ENCODE results near the gene POLR2M.

The POLR2M gene

DNA sequence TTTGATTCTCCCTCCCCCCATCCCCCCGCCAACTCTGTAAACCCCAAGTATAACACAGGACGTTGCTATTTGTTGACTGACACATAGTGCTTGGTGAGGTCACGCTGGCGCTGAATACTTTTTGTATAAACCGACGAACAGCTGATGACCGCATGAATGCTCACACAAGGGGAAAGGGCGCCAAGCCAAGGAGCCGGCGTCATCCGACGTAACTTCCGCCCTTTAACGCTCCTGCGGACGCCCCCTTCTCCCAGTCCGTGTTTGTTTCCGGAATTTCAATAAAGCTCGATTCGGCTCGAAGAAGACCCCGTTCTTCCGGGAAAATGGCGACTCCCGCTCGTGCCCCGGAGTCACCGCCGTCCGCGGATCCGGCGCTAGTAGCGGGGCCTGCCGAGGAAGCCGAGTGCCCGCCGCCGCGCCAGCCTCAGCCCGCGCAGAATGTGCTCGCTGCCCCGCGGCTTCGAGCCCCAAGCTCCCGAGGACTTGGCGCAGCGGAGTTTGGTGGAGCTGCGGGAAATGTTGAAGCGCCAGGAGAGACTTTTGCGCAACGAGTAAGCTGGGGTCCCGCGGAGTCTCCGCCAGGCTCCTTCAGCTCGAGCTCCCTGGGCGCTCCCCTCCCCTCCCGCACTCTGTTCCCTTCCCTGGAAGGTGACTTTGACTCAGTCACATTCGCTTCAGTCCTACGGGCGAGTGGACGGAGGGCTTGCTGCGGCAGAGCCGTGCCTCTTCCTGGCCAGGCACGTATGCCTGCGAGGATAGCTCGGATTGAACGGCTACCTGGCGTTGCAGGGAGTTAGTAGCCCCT, at the start of gene POLR2M:
Gene POLR2M (plus strand): TSS at position 310 of the 805 bp plus-strand sequence. CDS start 129 bp downstream, at position 439.
- DNase-seq, result peak; percentile 56

DNA sequence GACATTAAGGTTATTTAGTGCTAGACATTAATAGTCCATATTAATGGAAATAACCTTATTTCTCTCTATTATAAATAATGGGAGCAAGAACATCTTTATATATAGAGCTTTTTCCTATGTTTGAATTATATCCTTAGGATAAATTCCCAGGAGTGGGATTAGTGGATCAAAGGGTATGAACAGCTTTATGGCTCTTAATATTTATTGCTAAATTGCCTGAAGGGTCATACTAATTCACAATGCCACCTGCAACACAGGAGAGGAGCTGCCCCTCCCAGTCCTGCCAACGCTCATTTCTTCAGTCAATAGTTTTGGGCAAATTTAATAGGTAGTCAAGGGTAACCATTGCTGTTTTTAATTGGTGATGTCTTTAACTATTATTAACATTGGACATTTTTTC, 48.9 kb upstream of the POLR2M start:
- no peak for DNase-seq

DNA sequence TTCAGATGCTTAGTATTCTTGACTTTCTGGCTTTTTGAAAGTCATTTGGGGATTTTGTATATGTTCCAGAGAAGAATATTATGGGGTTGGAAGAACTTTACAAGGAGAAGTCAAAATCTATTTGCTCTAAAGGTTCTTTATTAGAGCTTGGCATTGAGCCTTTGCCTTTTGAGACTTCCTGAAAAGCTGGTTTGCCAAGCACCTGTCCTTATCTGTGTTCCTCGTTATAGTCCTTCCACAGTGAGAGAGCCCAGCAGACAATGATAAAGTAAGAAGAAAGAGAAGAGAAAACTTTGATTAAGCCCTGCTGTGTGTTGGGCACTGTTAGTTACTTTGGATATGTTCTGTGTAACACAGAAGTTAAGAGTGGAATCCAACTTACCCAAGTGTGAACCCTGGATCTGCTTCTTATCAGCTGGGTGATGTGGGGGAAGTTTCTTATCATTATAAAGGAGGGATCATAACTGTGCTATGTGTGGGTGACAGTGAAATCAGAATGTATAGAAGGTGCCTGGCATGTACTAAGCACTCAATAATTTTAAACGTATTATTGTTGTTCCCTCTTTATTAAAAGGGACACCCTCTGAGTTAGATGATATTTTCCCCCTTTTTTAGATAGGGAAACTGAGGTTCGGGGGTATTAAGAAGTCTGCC, 44.3 kb upstream of the POLR2M start:
- no peak for DNase-seq

DNA sequence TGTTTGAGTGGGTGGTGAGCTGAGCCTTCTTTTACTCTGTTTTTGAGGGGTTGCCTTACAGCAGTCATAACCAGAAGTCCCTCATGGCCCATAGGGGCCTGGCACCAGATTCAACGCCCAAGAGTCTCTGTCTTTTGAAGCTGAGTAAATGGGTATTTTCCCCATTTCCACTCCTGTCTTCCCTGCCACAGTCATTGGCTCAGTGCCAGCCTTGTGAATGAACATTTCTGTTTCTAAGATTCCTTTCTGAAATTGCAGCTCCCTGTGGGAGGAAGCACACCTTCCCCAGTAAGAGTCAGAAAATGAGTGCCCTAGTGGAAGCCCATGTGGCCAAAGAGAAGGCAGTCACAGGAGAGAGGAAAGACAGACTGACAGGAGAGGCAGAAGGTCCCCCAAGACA, 43.7 kb upstream of the POLR2M start:
- DNase-seq, result no peak

DNA sequence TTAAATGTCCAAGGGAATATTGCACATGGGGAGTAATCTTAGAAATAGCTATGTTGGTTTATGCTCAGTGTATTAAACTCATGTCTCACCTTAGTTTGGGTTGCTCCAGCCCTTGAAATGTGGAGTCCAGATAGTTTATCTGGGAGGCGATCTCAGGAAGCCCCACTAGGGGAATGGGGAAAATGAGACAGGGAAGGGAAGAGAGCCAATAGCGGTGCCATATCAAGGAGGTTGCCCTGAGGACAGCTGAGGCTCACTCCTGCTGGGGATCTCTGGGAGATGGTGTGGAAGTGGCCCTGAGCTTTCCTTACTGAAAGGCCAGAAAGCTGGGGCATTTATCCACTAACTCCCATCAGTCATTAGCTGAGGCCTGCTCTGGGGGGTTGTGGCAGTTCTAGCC, 43.3 kb upstream of the POLR2M start:
- no peak for DNase-seq

DNA sequence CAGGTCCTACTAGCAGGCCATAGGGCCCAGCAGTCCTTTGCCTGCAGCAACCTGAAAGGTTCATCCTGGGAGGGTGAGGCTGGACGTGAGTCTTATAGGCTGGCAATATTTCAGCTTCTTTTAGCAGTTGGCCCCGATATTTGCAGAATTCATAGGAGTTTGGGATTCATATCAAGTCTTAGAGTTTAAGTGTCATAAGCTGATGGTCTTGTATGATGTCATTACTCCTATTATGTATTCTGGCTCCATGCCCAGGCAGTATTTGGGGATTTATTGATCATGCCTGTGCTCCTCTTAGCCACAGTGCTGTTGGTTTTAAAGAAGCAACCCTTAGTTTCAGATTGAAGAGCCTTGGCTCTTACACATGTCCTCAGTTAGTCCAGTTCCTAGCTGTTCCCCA, 41.3 kb upstream of the POLR2M start:
- DNase-seq, result no peak

DNA sequence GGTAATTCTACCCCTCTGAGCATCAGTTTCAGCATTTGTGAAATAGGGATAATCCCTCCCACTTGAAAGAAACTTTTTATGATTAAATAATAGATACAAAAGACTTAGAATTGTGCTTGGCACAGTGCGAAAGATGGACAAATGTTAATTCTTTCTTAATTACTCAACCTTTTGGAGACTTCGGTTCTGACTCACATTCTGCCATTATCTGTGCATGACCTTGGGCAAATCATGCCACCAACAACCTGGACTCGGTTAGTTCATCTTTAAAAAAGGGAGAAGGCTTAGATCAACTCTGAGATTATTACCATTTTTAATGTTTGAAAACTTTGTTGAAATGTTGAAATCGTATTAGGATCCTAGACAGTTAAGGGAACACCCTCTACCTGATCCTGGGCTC, 40.6 kb upstream of the POLR2M start:
- DNase-seq, result no peak

DNA sequence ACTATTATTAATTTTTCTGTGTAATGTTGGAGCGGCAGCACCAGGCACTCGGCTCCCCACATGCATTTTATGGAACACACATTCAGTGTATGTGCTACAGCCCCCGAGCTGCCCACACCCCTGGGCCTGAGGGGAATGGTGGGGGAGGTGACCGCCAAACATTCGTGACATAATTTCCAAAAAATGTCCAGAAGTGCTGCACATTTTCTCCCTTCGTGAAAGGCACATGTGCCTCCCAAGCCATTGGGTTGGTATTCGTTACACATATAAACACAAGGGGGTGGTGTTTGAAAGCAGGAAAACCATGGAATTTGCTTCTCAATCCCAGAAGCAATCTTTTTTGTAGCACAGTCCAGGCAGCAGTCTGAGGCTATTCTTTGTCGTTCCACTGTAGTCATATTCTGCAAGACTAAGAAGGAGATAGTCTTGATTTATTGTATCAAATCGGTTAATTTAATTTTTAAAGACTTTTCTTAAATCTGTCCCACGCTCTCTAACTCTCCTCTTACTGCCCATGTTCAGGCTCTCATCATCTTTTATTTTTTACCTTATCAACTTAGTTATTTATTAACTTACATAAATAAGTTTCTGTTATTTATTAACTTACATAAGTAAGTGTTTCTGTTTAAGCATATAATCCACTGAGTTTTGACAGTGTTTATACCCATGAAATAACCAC, 39.2 kb upstream of the POLR2M start:
- DNase-seq, result no peak

DNA sequence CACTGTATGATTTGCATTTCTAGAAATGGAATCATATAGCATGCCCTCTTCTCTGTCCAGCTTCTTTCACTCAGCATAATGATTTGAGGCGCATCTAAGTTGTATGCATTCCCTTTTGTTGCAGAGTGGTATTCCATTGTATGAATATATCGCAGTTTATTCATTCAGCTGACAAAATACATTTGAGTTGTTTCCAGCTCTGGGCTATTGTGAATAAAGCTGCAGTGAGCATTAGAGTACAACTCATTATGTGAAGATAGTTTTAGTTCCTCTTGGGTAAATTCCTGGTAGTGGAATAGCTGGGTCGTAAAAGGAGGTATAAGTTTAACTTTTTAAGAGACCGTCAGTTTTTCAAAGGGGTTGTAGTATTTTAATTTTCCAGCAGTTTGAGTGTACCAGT, 38.5 kb upstream of the POLR2M start:
- no peak for DNase-seq

DNA sequence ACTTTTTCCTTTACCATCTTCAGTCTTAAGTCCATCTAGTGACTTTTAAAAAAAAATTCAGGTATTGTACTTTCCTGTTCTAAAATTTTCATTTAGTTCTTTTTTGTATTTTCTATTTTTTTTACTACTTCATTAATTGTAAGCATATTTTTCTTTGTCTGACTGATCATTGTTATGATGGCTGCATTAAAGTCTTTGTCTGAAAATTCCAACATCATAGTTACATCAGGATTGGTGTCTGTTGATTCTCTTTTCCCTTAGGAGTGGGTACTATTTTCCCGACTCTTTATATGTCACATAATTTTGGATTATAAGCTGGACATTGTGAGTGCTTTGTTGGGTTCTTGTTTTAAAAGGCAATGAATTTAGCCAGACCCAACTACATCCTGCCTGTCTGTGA, 34.9 kb upstream of the POLR2M start:
- DNase-seq, result no peak

DNA sequence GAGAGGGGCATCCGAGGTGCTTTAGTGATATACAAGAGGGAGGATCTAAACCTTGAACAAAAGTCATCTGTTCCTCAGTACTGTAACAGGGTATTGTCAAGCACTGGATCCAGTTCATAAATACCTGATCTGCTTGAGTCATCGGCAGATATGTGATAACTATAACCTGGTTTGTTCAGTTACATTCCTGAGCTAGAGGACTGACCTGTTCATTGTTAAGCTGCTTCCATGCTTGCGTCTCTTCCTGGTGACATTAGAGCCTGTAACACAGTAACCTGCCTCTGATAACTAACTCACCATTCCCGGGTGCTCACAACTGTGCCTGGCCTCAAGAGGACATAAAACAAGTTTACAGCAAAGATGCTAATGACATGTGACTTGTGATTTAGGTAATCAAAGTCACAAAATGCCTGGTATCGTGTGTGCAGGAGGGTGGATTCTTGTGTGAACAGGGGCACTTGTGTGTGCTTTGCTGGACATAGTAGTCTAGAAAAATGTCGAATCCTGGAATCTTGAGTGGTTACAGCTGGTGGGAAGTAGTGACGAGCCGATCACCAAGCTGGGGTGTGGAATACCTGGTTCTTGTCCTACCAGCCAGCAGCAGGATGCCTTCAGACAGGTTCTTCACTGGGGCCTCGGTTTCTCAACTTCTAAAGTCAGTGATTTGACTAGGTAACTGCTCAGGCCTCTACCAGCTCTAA, 30.9 kb upstream of the POLR2M start:
- DNase-seq, result no peak

DNA sequence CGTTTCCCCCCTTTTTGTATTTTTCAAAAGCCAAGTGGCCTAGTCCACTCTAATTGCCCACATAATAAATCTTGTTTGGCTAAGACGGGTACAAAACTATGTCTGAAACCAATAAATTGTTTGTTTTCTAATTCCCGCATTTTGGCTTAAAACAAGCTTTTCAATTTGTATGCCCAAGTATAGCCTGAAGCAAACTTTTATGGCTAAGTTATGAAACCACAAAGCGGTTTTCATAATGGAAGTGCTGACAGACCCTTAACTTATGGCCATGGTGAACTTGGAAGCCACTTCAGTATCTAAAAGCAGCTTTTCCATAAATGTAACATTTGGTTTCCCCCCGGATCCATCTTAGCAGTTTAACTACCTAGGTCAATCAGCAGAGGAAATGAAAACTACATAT, 29.9 kb upstream of the POLR2M start:
- DNase-seq, result no peak

DNA sequence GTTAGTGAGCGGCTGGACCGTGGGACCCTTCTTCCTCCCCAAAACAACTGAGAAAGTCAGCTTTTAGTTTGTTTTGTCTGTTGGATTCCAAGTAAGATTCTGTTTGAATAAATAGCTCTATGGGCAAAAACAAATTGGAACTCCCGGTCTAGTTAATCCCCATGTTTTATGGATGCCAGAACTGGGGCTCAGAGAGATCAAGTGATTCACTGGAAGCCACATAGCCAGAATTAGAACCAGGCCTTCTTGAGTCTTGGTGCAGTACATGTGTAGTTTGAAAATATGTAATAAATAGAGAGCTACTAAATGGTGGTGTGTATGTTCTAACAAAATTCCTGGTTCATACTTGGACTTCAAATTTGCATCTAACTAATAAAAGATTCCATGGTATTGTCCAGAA, 29.3 kb upstream of the POLR2M start:
- no peak for DNase-seq

DNA sequence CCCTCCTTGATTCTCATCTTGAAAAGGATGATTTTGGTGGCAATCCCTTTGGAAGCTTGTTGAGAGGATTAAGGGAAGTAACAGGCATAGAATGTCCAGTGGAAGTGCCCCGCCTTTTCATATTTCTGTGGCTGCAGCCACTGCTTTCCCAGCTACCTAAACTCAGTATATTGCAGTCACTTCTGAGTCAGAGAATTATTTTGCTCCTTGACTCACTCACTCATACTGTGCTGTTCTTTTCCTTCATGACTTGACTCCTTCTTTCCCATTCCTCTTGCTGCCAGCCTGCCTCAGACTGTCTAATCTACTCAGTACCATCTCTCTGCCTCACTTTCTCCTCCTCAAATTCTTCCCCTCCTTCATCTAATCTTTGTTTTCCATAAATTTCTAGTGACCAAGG, 26.5 kb upstream of the POLR2M start:
- DNase-seq, result no peak

DNA sequence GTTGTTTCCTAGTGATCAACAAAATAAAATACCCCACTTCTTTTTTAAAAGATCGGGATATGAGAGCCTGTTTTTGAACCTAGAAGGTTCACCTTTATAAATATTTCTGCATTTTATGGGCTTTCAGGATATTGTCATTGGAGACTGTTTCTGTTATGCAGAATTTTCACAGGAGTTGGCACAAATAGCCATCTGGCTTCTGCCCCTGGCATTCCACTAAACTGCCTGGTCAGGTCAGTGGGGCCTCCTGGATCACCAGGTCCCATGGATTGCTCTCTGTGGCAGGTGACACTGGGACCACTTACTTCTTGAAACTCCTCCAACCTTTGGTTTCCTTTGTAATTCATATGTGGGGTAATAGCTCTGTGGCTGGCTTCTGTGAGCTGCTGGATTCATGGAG, 25.5 kb upstream of the POLR2M start:
- no peak for DNase-seq

DNA sequence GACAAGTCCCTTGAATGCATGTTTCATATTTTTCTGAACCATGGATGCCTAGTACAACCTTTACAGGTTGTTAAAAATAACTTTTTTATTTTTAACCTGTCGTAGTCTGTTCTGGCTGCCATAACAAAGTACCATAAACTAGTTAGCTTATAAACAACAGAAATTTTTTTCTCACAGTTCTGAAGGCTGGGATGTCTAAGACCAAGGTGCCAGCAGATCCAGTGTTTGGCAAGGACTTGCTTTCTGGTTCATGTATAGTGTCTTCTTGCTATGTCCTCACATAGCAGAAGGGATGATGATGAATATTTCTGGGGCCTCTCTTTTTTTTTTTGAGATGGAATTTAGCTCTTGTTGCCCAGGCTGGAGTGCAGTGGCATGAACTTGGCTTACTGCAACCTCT, 23.0 kb upstream of the POLR2M start:
- DNase-seq, result no peak

DNA sequence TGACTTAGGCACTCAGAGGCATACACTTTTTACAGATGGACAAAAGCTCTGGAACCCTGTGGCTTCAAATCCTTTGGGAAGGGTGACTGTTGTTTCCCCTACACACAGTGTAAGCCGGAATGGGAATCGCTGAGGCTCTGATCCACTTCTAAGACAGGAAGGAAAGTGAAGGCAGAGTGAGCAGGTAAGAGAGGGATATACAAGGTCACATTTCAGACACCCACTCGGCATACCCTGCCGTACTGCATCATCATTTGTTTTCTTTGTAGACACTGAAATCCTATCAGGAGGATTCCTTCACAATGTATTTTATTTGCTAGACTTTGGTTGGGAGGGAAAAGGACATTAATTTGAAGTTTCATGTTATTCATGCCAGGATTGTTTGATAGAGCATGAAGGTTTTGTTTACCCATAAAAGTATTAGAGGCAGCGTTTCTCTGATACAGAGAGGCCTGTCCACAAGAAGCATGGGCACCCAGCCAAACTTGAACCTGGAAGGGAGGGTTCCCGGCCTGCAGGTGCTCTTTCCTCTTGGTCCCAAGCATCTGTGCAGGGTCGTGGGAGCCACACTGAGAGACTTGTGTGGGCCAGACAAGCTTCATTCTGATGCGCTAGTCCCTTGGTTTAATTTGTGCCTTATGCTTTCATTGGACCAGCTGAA, 21.9 kb upstream of the POLR2M start:
- no peak for DNase-seq

DNA sequence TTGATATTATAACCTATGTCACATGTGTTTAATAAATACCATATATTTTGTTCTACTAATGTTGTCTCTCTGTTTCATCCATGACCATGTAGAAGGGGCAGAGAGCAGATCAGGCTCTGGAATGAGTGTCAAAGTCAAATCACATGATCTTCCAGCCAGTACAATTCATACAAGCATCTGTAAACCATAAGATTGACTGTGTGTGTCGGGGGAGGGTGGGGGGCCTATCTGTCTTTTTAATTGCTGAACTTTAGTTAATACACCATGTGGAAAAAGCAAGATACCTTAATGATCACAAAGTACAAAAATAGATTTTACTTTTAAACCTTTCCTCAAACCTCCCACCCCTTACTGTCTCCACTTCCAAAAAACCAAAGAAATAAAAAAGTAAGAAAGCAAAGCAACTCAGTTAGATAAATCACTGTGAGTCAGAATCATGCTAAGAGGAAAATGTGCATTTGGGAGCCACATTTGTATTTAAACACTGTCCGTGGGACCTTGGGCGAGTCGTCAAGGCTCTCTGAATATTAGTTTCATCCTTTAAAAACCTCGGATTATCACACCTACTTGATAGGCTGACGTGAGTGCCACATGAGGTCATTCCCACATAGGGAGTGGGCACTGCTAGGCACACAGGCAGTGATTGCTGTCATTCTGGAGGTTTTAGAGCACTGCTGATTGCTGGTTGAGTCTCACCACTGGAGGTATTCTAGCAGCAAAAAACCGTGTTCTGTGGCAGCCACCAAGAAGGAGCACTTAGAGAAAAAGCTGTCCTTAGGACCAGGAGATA, 21.0 kb upstream of the POLR2M start:
- no peak for DNase-seq

DNA sequence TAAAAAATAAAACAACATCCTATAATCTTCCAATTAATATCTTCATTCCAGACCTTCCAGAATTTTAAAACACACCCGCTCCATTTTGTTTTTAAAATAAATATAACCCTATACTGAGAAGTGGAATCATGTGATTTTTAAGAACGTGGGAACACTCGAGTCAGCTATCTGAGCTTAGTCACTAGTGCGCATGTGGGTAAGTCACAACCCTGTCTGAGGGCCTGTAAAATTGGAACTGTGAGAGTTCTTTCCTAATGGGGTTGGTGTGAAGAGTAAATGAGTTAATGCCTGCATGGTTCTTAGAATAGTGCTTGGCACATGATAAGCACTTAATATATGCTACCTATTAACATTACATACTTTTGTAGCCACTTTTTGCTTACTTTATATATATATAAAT, 19.9 kb upstream of the POLR2M start:
- no peak for DNase-seq

DNA sequence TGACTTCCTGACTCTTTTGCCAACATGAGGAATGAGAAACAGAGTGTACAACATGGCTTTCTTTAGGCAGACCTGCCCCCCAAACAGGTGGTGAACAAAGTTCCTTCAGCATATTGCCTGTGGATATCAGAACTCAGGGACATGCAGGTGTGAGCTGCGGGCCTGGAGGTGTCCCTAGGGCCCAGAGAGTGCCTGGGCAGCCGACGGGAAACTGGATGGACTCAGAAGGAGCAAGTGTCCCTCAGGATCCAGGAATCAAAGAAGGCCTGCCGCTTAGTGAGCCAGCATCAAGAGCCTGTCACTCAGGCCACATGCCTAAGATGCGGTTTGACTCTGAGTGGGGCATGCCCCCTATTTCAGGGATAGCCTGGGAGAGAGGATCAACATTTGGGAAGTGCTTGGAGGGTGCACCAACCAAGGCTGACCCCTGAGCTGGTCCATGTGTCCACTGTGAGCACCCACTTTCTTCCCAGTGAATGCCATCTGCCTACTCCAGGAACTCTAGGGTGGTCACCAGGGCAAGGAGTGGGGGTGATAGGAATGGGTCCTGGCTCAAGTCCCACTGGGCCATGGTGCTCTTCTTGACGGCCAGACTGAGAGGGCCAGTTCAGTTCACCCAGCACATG, 16.1 kb upstream of the POLR2M start:
- DNase-seq, result no peak

DNA sequence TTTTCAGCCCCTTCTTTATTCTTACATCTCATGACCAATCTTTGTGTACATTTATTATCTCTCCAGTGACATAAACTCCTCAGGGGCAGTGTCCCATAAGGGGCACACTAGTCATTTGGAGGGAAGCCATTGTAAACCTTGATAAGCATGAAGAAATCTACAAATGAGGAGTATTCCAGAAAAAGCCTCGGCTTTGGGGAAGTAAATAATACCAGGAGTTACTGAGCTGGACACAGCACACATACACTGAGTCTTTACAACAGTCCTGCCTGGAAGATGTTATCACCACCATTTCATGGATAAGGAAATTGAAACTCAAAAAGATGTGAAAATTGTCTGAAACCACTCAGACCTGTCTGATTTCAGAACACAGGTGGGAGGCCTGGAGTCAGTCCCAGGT, 15.4 kb upstream of the POLR2M start:
- DNase-seq, result no peak

DNA sequence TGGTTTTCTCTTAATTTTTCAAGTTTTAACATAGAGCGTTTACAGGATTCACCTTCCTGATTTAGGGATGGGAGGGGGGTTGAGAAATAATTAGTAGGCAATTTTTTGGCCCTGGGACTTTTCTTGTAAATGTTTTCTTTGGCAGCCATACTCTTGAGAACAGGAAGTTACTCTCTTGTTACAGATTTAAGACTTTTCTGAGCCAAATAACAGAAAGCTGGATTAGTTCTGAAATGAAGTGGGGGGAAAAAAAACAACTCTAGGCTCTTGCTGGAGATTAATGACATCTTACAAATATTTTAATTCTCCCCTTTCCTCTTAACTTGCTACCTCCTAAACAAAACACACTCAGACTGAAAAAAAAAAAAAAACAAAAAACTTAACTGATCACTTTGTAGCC, 13.8 kb upstream of the POLR2M start:
- DNase-seq, result no peak

All from NCI-H187 treated with DMSO at 0.1 percent for 48 hours (cell line).